ENCODE results near the gene PPP1R1A. TPM values are rescaled to one million over a fixed set of nuclear protein-coding genes. Genes with fewer than 3 reads are reported as not detected.

The PPP1R1A gene
- total RNA-seq, 2 experiments from 2014 or later = not detected

DNA sequence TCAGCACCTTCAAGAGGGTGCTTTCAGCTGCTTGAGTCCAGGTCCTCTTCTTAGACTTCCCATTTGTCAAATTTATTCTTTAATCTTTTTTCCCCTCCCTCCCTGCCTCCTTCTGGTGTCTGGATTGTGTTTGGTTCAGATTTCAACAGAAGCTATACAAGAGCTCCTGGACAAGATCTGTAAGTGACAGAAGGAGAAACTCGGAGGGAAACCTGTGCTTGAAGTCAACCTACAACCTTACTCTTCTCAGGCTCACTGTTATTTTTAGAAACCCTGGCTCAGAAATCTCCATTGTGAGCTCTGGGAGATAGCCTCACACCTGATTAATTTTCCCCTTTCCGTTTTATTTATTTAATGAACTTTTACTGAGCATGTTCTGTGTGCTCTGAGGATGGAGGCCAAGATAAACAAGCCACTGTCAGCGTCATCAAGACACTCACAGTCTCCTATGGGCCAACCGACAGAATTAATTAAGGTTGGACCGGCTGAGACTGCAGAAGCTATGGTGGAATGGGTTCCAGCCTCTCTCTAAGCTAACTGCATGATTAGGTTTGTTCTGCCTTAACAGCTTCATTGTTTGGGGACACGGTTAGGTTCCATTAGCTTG, 25.6 kb downstream of the PPP1R1A start:
- no peaks in the 10 kb centered on the region for H3K27me3 Mint-ChIP-seq
- ChIA-PET POLR2A (interaction anchor here (0.6 kb wide), 1 partner anchor 14 kb away, joined by 4 read pairs; no protein-coding TSS in a partner anchor), CTCF (interaction anchor here (1.1 to 1.9 kb wide), 4 partner anchors 14 to 24 kb away, joined by 3 to 6 read pairs (median 4); partner anchors contain the start of gene PDE1B)
- H3K27ac Mint-ChIP-seq = no peak overlapping the region
- no peaks in the 10 kb centered on the region for H3K9me3 Mint-ChIP-seq
- no peak for DNase-seq
- peaks cover 53% of the 10 kb centered on the region for H3K4me1 Mint-ChIP-seq
- peaks cover 16% of the 10 kb centered on the region for H3K36me3 Mint-ChIP-seq (ENCODE audit: low read depth)
- no peak overlapping the region for H3K4me3 Mint-ChIP-seq

DNA sequence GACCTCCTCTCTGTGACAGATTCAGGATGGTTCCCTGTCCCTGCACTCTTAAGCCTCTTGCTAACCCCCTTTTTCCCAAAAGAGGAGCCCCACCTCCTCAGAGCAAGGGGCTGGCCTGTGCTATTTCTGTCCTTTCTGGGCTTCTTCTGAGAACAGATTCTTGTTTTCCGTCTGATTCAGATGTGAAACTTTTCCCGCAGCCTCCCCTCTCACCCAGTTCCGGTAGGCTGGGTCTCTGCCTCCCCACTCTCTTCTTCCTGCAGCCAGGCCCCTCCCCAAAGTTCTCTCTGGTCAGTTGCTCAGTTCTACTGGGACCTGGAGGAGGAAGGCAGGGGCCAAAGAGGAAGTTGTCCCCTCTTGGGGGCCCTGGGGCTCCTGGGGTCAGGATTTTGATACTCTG, 27.3 kb downstream of the PPP1R1A start:
- peak overlapping the region; percentile 71 for H3K4me3 Mint-ChIP-seq
- H3K9me3 Mint-ChIP-seq = no peaks in the 10 kb centered on the region
- POLR2A ChIA-PET = no interaction called here
- peaks cover 9% of the 10 kb centered on the region for H3K36me3 Mint-ChIP-seq (ENCODE audit: low read depth)
- CTCF ChIA-PET = no interaction called here
- peak; percentile 45 for DNase-seq
- H3K4me1 Mint-ChIP-seq = peaks cover 53% of the 10 kb centered on the region
- no peaks in the 10 kb centered on the region for H3K27me3 Mint-ChIP-seq
- H3K27ac Mint-ChIP-seq = peak overlapping the region; percentile 88

DNA sequence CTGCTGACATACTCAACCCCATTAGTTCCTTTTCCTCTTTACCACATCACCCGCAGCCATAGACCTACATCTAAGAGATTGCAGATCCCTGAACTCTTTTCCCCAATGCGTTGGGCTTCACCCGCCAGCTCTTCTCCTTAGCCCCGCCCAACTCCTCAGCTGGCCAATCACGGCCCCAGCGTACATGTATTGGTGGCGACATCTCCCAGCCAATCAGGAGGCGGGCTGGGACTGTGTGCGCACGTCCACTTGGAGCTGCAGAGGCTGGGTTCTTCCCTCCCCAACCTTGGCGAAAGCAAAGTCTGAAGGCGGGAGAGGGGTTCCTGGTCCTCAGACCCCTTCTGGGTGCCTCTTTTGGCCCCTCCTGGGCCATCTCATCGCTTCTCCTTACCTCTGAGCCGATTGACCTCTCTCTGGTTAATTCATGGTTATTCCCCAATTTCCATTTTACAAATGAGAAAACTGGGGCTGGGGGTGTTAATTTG, 28.0 kb downstream of the PPP1R1A start:
- peak; percentile 92 for DNase-seq
- H3K27ac Mint-ChIP-seq = peak overlapping the region; percentile 88
- POLR2A ChIA-PET = interaction anchor here (0.8 kb wide), 1 partner anchor 11 kb away, joined by 3 read pairs; the partner anchor contains the start of gene PDE1B
- CTCF ChIA-PET = interaction anchor here (0.8 to 1.7 kb wide), 3 partner anchors 17 to 29 kb away, joined by 4 to 6 read pairs (median 5); no protein-coding TSS in a partner anchor
- H3K4me1 Mint-ChIP-seq = peaks cover 51% of the 10 kb centered on the region
- peak overlapping the region; percentile 71 for H3K4me3 Mint-ChIP-seq
- H3K36me3 Mint-ChIP-seq (ENCODE audit: low read depth) = peaks cover 9% of the 10 kb centered on the region
- H3K9me3 Mint-ChIP-seq = no peaks in the 10 kb centered on the region
- H3K27me3 Mint-ChIP-seq = no peaks in the 10 kb centered on the region

DNA sequence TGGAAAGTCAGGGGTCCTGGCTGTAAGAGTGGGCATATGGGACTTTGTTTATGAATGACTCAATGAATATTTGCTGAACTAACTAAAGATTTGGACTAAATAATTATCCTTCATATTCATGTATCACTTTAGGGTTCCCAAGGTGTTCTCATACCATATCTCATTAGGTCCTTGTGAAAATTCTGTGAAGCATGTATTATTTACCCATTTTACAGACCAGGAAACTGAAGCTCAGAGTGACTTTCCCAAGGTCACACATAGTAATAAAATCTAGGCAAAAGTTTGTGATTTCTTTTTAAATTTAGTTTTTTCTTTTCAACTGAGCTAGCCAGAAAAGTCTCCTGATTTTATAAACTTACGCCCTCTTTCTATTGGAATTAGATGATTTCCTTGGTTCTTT, 29.7 kb downstream of the PPP1R1A start:
- Mint-ChIP-seq H3K4me3 (no peak overlapping the region), H3K36me3 (ENCODE audit: low read depth) (peaks cover 11% of the 10 kb centered on the region), H3K27ac (no peak overlapping the region), H3K9me3 (no peaks in the 10 kb centered on the region), H3K27me3 (no peaks in the 10 kb centered on the region), H3K4me1 (peaks cover 44% of the 10 kb centered on the region)
- CTCF ChIA-PET = interaction anchor here (0.6 to 1.1 kb wide), 3 partner anchors 8 to 22 kb away, joined by 3 to 4 read pairs (median 4); no protein-coding TSS in a partner anchor
- DNase-seq = no peak
- POLR2A ChIA-PET = no interaction called here

DNA sequence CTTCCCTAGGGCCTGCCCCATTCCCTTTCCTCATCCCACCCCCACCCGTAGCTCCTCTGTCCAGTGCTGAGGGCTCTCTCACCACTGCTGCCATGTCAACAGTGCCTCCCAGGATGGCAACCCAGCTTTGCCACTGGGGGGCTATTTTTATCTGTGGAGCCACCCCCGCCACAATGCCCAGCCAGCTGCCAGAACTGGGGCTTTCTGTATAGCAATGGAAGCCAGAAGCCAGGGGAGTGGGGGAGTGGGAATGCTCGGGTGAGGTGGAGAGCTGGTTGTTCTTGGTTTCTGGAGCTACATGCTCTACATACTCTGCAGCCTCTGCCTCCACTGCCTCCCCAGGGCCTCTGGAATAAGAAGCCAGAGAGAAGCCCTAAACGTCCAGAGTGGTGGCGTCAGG, 30.1 kb downstream of the PPP1R1A start:
- Mint-ChIP-seq H3K4me1 (peaks cover 41% of the 10 kb centered on the region), H3K9me3 (no peaks in the 10 kb centered on the region), H3K36me3 (ENCODE audit: low read depth) (peaks cover 11% of the 10 kb centered on the region), H3K4me3 (no peak overlapping the region), H3K27ac (no peak overlapping the region), H3K27me3 (no peaks in the 10 kb centered on the region)
- no peak for DNase-seq
- POLR2A ChIA-PET = no interaction called here
- CTCF ChIA-PET = interaction anchor here (1.0 to 1.1 kb wide), 2 partner anchors 10 kb away, joined by 4 to 5 read pairs; no protein-coding TSS in a partner anchor

DNA sequence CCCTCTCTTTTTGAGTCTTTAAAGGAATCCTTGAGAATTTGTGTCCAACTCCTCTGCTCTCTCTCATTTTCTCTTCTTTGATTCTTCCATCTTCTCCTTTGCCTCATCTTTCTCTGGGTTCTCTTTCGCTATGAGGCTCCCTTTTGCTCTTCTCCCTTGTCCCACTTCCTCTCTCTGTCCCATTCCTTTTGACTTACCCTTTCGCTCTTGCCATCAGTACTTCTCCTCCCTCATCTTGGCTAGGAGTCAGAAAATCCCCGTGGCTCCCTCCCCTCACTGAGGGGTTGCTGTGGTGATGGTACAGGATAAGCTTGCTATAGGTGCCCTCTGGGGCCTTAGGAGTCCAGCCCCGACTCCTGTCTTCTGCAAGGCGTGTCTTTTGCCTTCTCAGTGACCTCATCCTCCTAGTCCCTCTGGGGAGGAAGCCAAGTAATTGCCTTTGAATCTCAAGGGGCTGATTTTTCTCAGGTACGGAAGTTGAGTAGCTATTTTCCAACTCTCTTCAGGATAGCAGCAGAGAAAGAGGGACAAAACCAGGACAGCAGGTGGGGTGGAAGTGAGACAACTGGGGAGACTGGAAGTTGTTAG, 32.7 kb downstream of the PPP1R1A start:
- no peak overlapping the region for H3K27ac Mint-ChIP-seq
- H3K36me3 Mint-ChIP-seq (ENCODE audit: low read depth) = peaks cover 9% of the 10 kb centered on the region
- H3K9me3 Mint-ChIP-seq = no peaks in the 10 kb centered on the region
- ChIA-PET CTCF (interaction anchor here (0.8 kb wide), 1 partner anchor 21 kb away, joined by 3 read pairs; no protein-coding TSS in a partner anchor), POLR2A (no interaction called here)
- no peaks in the 10 kb centered on the region for H3K27me3 Mint-ChIP-seq
- H3K4me1 Mint-ChIP-seq = peaks cover 16% of the 10 kb centered on the region
- no peak overlapping the region for H3K4me3 Mint-ChIP-seq
- DNase-seq = no peak

DNA sequence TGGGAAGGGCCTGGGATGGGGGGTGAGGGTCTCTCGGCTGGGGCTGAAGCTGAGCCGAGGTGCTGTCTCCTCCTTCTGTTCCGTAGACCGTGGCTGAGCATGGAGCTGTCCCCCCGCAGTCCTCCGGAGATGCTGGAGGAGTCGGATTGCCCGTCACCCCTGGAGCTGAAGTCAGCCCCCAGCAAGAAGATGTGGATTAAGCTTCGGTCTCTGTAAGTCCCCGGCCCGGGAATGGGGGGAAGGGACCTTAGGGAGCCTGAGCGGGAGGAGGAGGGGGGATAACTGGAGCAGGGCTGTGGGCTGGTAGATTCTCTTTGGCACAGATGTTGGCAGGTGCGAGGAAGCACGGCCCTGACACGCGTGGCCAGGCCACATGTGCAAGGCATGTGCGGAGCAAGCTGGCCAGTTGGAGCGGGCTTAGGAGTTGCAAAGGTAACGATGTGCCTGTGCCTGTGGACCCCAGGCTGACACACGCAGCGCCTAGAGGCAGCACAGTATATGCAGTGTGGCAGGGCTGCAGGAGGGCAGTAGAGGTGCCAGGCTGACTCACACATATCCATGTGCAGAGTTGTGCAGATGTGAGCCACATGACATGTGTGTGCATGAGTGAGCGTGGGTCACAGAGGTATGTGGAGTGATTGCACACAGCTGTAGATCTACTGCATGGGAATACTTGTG, 38.5 kb downstream of the PPP1R1A start:
- H3K27me3 Mint-ChIP-seq = peaks cover 9% of the 10 kb centered on the region
- peaks cover 20% of the 10 kb centered on the region for H3K4me1 Mint-ChIP-seq
- H3K27ac Mint-ChIP-seq = no peak overlapping the region
- ChIA-PET CTCF (interaction anchor here (0.8 to 2.0 kb wide), 3 partner anchors 9 to 15 kb away, joined by 3 to 6 read pairs (median 3); no protein-coding TSS in a partner anchor), POLR2A (interaction anchor here (0.9 kb wide), 1 partner anchor 10 kb away, joined by 3 read pairs; no protein-coding TSS in a partner anchor)
- DNase-seq = no peak
- H3K4me3 Mint-ChIP-seq = peak overlapping the region; percentile 68
- H3K9me3 Mint-ChIP-seq = no peaks in the 10 kb centered on the region
- peaks cover 11% of the 10 kb centered on the region for H3K36me3 Mint-ChIP-seq (ENCODE audit: low read depth)

DNA sequence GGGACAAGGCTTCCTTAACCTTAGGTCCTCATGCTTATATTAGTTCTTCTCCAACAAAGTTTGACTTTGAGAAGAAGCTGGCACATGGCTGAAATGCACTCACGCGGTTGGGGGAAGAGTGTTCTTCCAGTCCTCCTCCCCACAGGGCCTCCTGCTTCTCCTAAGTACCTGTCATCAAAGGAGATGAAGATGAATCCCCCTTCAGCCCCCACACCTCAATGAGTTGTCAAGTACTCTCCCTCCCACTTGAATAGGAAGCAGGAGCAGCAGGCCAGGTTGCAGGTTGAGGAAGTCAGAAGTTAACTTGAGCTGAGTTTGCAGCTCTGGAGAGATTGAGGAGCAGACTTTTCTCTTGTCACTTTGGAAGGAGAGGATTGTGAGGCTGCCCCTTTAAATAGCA, 41.9 kb downstream of the PPP1R1A start:
- Mint-ChIP-seq H3K27me3 (peaks cover 9% of the 10 kb centered on the region), H3K4me1 (peaks cover 20% of the 10 kb centered on the region), H3K36me3 (ENCODE audit: low read depth) (peaks cover 26% of the 10 kb centered on the region), H3K9me3 (no peaks in the 10 kb centered on the region), H3K4me3 (no peak overlapping the region), H3K27ac (no peak overlapping the region)
- no peak for DNase-seq
- CTCF ChIA-PET = no interaction called here
- POLR2A ChIA-PET = interaction anchor here (0.6 kb wide), 1 partner anchor 9 kb away, joined by 3 read pairs; no protein-coding TSS in a partner anchor

DNA sequence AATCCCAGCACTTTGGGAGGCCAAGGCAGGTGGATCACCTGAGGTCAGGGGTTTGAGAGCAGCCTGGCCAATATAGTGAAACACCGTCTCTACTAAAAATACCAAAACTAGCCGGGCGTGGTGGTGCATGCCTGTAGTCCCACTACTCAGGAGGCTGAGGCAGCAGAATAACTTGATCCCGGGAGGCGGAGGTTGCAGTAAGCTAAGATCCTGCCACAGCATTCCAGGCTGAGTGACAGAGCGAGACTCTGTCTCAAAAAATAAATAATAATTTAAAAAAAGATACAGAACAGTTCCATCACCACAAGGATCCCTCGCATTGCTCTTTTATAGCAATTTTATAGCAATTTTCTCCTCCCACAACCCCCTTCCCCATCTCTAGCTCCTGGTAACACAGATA, 43.7 kb downstream of the PPP1R1A start:
- Mint-ChIP-seq H3K4me1 (peaks cover 11% of the 10 kb centered on the region), H3K9me3 (no peaks in the 10 kb centered on the region), H3K4me3 (no peak overlapping the region), H3K27ac (peak overlapping the region; percentile 52), H3K27me3 (peaks cover 3% of the 10 kb centered on the region), H3K36me3 (ENCODE audit: low read depth) (peaks cover 30% of the 10 kb centered on the region)
- DNase-seq = no peak
- POLR2A ChIA-PET = no interaction called here
- CTCF ChIA-PET = no interaction called here

DNA sequence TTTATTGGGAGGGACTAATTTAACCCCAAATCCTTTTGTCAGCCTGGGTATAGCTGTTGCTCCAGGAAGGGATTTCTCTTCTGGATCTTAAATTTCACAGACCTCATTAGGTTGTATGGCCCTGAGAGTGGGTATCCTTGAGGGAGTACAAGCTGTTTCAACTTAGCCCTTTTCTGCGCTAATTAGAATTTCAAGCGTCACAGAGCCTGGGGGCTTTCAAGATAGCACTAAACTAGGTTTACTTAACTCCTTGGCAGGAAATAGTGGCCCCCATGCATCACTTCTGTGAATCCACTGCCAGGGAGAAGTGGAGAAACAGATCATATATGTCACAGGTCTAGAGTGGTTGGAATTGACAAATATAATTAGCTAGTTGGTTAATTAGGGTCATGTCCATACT, 44.9 kb downstream of the PPP1R1A start:
- H3K4me3 Mint-ChIP-seq = no peak overlapping the region
- H3K27ac Mint-ChIP-seq = no peak overlapping the region
- no peaks in the 10 kb centered on the region for H3K9me3 Mint-ChIP-seq
- ChIA-PET CTCF (interaction anchor here (1.3 kb wide), 1 partner anchor 16 kb away, joined by 5 read pairs; no protein-coding TSS in a partner anchor), POLR2A (no interaction called here)
- peaks cover 3% of the 10 kb centered on the region for H3K4me1 Mint-ChIP-seq
- no peak for DNase-seq
- H3K27me3 Mint-ChIP-seq = no peaks in the 10 kb centered on the region
- peaks cover 38% of the 10 kb centered on the region for H3K36me3 Mint-ChIP-seq (ENCODE audit: low read depth)

DNA sequence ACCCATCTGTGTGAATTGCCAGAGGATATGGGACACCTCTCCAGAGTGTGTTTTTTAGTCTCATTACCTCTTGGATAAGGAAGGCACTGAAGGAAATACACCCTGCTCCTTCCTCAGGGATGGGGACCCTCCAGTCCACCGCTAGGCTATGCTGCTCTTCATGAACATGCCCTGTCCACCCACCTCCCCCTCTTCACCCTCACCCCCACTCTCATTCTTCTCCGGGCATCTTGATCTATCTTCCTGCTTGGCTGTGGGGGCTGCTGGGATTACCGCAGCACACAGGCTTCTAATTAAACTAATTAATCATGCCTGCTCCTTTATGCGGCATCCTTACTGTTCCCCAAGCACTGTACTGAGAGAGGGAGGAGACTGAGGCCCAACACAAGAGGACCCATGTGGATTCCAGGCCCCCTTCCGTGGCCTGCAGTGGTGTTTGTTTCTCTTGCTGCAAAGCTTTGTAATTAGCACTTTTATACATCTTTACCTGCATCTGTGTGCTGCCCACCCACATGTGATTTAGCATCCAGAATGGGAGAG, 46.6 kb downstream of the PPP1R1A start:
- POLR2A ChIA-PET = no interaction called here
- no peak for DNase-seq
- Mint-ChIP-seq H3K27me3 (no peaks in the 10 kb centered on the region), H3K27ac (no peak overlapping the region), H3K36me3 (ENCODE audit: low read depth) (peaks cover 54% of the 10 kb centered on the region), H3K4me3 (no peak overlapping the region), H3K9me3 (no peaks in the 10 kb centered on the region), H3K4me1 (no peaks in the 10 kb centered on the region)
- CTCF ChIA-PET = no interaction called here

DNA sequence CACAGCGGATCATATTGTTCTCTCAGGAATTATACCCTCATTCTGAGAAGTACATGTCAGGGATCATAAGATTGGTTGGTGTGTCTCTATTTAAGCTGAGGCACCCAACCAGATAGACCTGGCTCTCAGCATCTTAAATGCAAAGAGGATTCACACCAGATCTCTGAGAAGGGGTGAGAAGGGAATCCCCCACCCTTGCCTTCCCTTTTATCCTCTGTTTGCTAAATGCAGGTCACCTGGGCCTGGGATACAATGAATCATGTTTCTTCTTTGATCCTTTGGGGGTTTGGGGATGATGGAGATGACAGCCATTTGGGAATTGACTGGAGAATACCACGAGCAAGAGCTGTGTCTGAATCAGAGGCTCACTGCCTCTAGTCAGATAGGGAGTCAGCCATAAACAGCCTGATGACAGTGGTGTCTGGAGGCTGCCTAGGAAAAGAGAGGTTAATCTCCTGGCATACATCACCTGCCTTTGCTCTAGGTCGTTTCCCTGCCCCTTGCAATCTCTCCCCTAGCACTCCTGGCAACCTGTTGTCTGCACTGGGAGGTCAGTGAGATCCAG, 50.2 kb downstream of the PPP1R1A start:
- H3K27me3 Mint-ChIP-seq = no peaks in the 10 kb centered on the region
- no peak for DNase-seq
- H3K4me1 Mint-ChIP-seq = no peaks in the 10 kb centered on the region
- POLR2A ChIA-PET = no interaction called here
- peaks cover 70% of the 10 kb centered on the region for H3K36me3 Mint-ChIP-seq (ENCODE audit: low read depth)
- H3K4me3 Mint-ChIP-seq = no peak overlapping the region
- no peaks in the 10 kb centered on the region for H3K9me3 Mint-ChIP-seq
- H3K27ac Mint-ChIP-seq = peak overlapping the region; percentile 39
- CTCF ChIA-PET = interaction anchor here (0.6 to 1.3 kb wide), 2 partner anchors 11 to 25 kb away, joined by 3 read pairs; no protein-coding TSS in a partner anchor
